Ovary (tissue), 9 donors: ENCODE measurements around the gene RAB23. TPM values are rescaled to one million over a fixed set of nuclear protein-coding genes. Genes with fewer than 3 reads are reported as not detected.

Experiments used
- DNase-seq, 5 donors: peaks; one replicate each; pipeline ENCODE4 v3.0.0-alpha.2; 2019 to 2020
- H3K27ac ChIP-seq, 2 donors: fragments of 200-600 bp; one replicate each; pipeline versions ENCODE4 v1.5.1 to v1.8.0; 2019 to 2022
- H3K27me3 ChIP-seq: fragments of 200-600 bp; one replicate; pipeline ENCODE4 v1.8.0; 2022
- H3K36me3 ChIP-seq: fragments of 200-600 bp; sonication (generic); one replicate; pipeline ENCODE4 v1.5.1; 2019
- H3K4me1 ChIP-seq: one replicate; pipeline ENCODE4 v1.8.1; 2013; ENCODE audit warnings: mild to moderate bottlenecking, moderate library complexity; ENCODE audit not compliant: insufficient read depth
- H3K4me3 ChIP-seq: fragments of 200-600 bp; sonication (generic); one replicate; pipeline ENCODE4 v1.5.1; 2017
- H3K9me3 ChIP-seq, 2 donors: fragments of 200-600 bp in 1 of 2; sonication (generic) in 1 of 2; one replicate each; pipeline versions ENCODE4 v1.5.1 to v1.8.1; 2013 to 2019; ENCODE audit warnings: mild to moderate bottlenecking in 1 of 2, moderate library complexity in 1 of 2
- EP300 ChIP-seq: sonication (generic); formaldehyde crosslinking; IDR thresholded peaks from one replicate; pipeline ENCODE4 v1.6.1; 2017; ENCODE audit warnings: antibody characterized with exemption
- POLR2A ChIP-seq: fragments of 450-650 bp; IDR thresholded peaks from one replicate; pipeline ENCODE4 v1.6.1; 2017; ENCODE audit warnings: antibody characterized with exemption, mild to moderate bottlenecking, moderate library complexity
- WGBS, 3 donors: extraction: QIAGEN DNeasy Blood & Tissue Kit in 1 of 3; methylation state at CpG; one replicate each; pipeline versions ENCODE4 v1.1.5 to v1.1.7; 2013 to 2017; 5-methylcytosine and 5-hydroxymethylcytosine counted together
- intact Hi-C, 4 donors: fragments of 100-400 bp; cut with DNase I; formaldehyde crosslinking; loops; one replicate each; pipeline versions ENCODE4 v1.11.0 to v1.15.1; 2022 to 2023
- polyA plus RNA-seq, 2 donors: library from polyadenylated mRNA; stranded (reverse); fragments of 200-250 nt in 1 of 2; fragments of 350-450 nt in 1 of 2; fragmentation: Illumina TruSeq in 1 of 2; extraction: RNeasy Lipid Tissue Mini Kit (QIAGEN cat#74804) in 1 of 2; gene quantifications; one replicate each; pipeline ENCODE4 v1.2.3, GENCODE V29; 2013 to 2014
- total RNA-seq, 7 donors: library from RNA; depleted of rRNA in 2 of 7; stranded (reverse); fragments of >200 nt in 2 of 7; fragmentation: NEBNext Ultra II Directional in 3 of 7; extraction: Animal tissue kit (Norgen Biotek cat#: 25700) in 3 of 7; gene quantifications; one replicate each; pipeline versions ENCODE4 v1.1.0 to v1.2.4, GENCODE V29; 2016 to 2023
- TF ChIP-seq, protein P1 (sequence below), 3 donors: fragments of 450-650 bp in 2 of 3; fragments of 200-600 bp in 1 of 3; IDR thresholded peaks; one replicate each; pipeline versions ENCODE4 v1.5.1 to v1.8.0; 2016 to 2022; ENCODE audit warnings: antibody characterized with exemption in 3 of 3, mild to moderate bottlenecking in 1 of 3
- donor health status: DM: no; HTN: no; CAD: no; lungs with moderate emphysema.
- donor health status: DM: no; HTN: no; CAD: no.
- donor health status: Bipolar disorder and iron deficiency.
- donor health status: DM: yes; HTN: yes; CAD: no.
- donor health status: DM: no; HTN: no; CAD: no.
- donor health status: DM: yes; HTN: yes; CAD: no.

RAB23 gene
- total and polyA plus RNA-seq, 9 donors = 14.2 to 31.0 (median 16.7) TPM

DNA sequence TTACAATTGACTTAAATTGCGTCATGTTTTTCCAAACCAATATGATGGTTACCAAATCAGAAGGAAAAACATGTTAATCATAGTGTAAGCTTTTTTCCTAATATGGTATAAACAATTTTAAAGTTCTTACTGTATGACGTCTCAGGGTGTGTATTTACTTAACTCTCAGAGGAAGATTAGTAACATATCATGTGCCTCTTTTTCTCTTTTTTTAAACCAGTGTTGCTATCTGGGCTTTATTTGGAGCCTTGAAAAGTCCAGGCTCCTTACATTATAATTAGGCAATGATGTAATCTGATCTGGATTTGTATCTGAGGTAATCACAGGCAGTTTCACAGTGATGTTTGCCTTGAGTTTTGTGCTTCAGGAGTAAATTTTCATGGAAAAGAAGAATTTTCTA is 20.4 kb upstream of the RAB23 start:
- no peak overlapping the region for H3K4me3 ChIP-seq
- no peaks in the 10 kb centered on the region for H3K9me3 ChIP-seq
- TF ChIP-seq, protein P1, sequence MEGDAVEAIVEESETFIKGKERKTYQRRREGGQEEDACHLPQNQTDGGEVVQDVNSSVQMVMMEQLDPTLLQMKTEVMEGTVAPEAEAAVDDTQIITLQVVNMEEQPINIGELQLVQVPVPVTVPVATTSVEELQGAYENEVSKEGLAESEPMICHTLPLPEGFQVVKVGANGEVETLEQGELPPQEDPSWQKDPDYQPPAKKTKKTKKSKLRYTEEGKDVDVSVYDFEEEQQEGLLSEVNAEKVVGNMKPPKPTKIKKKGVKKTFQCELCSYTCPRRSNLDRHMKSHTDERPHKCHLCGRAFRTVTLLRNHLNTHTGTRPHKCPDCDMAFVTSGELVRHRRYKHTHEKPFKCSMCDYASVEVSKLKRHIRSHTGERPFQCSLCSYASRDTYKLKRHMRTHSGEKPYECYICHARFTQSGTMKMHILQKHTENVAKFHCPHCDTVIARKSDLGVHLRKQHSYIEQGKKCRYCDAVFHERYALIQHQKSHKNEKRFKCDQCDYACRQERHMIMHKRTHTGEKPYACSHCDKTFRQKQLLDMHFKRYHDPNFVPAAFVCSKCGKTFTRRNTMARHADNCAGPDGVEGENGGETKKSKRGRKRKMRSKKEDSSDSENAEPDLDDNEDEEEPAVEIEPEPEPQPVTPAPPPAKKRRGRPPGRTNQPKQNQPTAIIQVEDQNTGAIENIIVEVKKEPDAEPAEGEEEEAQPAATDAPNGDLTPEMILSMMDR (IDR thresholded peaks at IDR 0.05) = peak in 1 of 3 donors; percentile 11
- TF ChIP-seq EP300 = no peak
- intact Hi-C loops = no loop called here
- DNase-seq = no peak
- 1 to 4% (median 3%) methylated on average over 2 of the region's 2 CpGs for whole genome bisulfite sequencing, 3 donors
- no peaks in the 10 kb centered on the region for H3K27me3 ChIP-seq
- H3K27ac ChIP-seq = no peak overlapping the region
- H3K4me1 ChIP-seq = no peaks in the 10 kb centered on the region
- H3K36me3 ChIP-seq = no peaks in the 10 kb centered on the region

DNA sequence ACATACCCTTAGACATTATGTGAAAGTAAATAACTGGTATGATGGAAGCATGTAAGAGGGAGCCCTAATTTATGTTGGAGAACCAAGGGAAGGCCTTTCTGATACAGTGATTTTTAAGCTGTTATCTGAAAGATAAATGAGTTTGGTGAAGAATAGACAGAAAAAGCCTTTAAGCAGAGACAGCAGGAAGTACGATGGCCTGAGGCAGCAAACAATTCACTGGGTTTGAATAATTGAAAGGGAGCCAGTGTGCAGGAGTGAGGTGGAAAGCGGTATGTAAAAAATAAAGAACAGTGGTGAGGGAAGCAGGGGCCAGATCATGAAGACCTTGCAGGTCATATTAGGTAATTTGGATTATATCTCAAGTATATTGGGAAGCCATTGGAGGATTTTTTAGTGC is 4.1 kb upstream of the RAB23 start:
- TF ChIP-seq EP300 = no peak
- TF ChIP-seq, protein P1 (IDR thresholded peaks at IDR 0.05) = no peak
- no peak for TF ChIP-seq POLR2A
- H3K4me1 ChIP-seq = no peaks in the 10 kb centered on the region
- H3K4me3 ChIP-seq = no peak overlapping the region
- DNase-seq = no peak
- no peaks in the 10 kb centered on the region for H3K27me3 ChIP-seq
- 52 to 66% (median 59%) methylated on average over 2 of the region's 2 CpGs for WGBS, 3 donors
- no peaks in the 10 kb centered on the region for H3K36me3 ChIP-seq
- no peak overlapping the region for H3K27ac ChIP-seq
- no peaks in the 10 kb centered on the region for H3K9me3 ChIP-seq
- intact Hi-C loops = no loop called here

DNA sequence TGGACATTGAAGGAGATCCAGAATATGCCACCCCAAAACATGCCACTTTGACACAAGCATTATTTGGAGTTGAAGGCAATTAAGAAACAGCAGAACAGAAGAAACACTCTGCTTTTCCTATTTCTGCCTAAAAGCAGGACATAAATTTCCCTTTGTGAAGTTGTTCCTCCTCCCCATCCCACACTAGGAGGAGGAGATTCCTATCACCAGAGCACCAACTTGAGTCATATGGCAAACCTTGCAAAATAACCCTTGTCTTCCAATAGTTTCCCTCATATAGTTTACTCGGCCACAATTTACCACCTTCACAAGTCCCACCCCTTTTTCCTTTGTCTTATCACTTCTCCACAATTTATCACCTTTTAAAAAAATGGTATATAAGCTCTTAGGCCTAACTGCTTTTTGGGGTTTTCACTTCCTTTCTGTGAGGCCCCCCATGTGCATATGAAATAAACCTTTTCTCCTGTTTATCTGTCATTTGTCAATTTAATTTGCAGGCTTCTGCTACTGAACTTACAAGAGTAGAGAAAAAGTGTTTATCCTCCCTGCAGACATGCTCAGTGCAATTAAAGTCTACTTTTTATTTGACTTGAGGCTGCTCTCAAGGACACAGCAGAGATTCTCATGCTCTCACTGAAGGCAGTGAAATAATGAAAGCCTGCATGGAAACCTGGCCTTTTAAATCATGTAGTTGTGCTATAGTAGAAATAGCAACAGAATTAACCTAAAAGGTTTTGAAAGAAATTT is 2.8 kb upstream of the RAB23 start:
- intact Hi-C loops = no loop called here
- H3K36me3 ChIP-seq = no peaks in the 10 kb centered on the region
- H3K27me3 ChIP-seq = no peaks in the 10 kb centered on the region
- H3K4me1 ChIP-seq = no peaks in the 10 kb centered on the region
- WGBS, 3 donors = 49 to 54% (median 50%) methylated on average over 1 of the region's 1 CpG
- TF ChIP-seq, protein P1 (IDR thresholded peaks at IDR 0.05) = no peak
- no peak for TF ChIP-seq POLR2A
- TF ChIP-seq EP300 = no peak
- H3K9me3 ChIP-seq = no peaks in the 10 kb centered on the region
- no peak for DNase-seq
- H3K27ac ChIP-seq = no peak overlapping the region
- H3K4me3 ChIP-seq = no peak overlapping the region

DNA sequence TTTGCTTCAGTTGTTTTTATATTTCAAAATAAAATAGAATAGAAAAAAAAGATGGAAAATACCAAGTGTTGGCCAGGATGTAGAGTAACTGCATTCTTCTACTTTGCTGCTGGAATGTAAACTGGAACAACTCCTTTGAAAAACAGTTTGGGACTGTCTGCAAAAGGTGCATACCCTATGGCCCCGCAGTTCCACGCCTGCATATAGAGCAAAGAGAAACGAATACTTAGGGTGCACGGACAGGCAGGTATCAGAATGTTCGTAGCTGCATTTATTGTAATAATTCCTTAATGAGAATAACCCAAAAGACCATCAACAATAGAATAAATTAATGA is 603 bp upstream of the RAB23 start:
- peaks cover 1% of the 10 kb centered on the region for H3K4me1 ChIP-seq
- intact Hi-C loops = no loop called here
- WGBS, 3 donors = 7 to 24% (median 9%) methylated on average over 5 of the region's 5 CpGs

More for the DNA sequence above, 603 bp upstream of the RAB23 start:
- H3K27ac ChIP-seq = peak overlapping the region in 1 of 2 donors; percentile 83
- H3K4me3 ChIP-seq = peak overlapping the region; percentile 99
- DNase-seq = no peak
- TF ChIP-seq EP300 (no peak), POLR2A (no peak)
- TF ChIP-seq, protein P1 (IDR thresholded peaks at IDR 0.05) = no peak
- H3K9me3 ChIP-seq = no peaks in the 10 kb centered on the region
- H3K27me3 ChIP-seq = no peaks in the 10 kb centered on the region
- no peaks in the 10 kb centered on the region for H3K36me3 ChIP-seq
